Neural cell (in vitro differentiated cells): ENCODE measurements around the gene PPP2R2B.

ENCODE experiments used
- CTCF ChIP-seq: fragments of 450-650 bp; IDR thresholded peaks from 2 replicates; pipeline ENCODE4 v1.5.1; 2014; ENCODE audit warnings: antibody characterized with exemption, mild to moderate bottlenecking, moderate library complexity; ENCODE audit not compliant: poor library complexity, severe bottlenecking
- TAF1 ChIP-seq: IDR thresholded peaks from 2 replicates; pipeline ENCODE4 v1.6.1; 2012; ENCODE audit warnings: low read depth

GRCh38 chr5:146662229-146662628 lies 216.3 kb downstream of the PPP2R2B start:
- TF ChIP-seq TAF1 (no peak), CTCF (peak; percentile 53)
